Mesendoderm (in vitro differentiated cells): ENCODE results near the gene AFAP1.

ENCODE experiments used
- DNase-seq: peaks from one replicate; pipeline ENCODE4 v3.0.0; 2013
- H2AK5ac ChIP-seq: 2 replicates; pipeline ENCODE4 v1.6.1; 2013; ENCODE audit warnings: low read length, inconsistent platforms
- H2BK120ac ChIP-seq: 2 replicates; pipeline ENCODE4 v1.6.1; 2013; ENCODE audit warnings: low read depth, mild to moderate bottlenecking, low read length, moderate library complexity, mixed read lengths
- H2BK15ac ChIP-seq: replicated peaks from 2 replicates; pipeline ENCODE4 v1.6.1; 2013; ENCODE audit warnings: low read depth, mild to moderate bottlenecking, moderate library complexity
- H2BK5ac ChIP-seq: 2 replicates; pipeline ENCODE4 v1.6.1; 2013; ENCODE audit warnings: low read length, inconsistent platforms
- H3K18ac ChIP-seq: 2 replicates; pipeline ENCODE4 v1.6.1; 2013; ENCODE audit warnings: mild to moderate bottlenecking, low read length, mixed read lengths
- H3K23ac ChIP-seq: one replicate; pipeline ENCODE4 v1.6.1; 2013; ENCODE audit warnings: low read length
- H3K27ac ChIP-seq: 2 replicates; pipeline ENCODE4 v1.5.1; 2013; ENCODE audit warnings: low read depth, mild to moderate bottlenecking, inconsistent platforms, low read length, moderate library complexity
- H3K27me3 ChIP-seq: 2 replicates; pipeline ENCODE4 v1.6.1; 2013; ENCODE audit warnings: low read length, control low read depth, mild to moderate bottlenecking, inconsistent platforms; ENCODE audit not compliant: insufficient read depth, poor library complexity
- H3K36me3 ChIP-seq: 2 replicates; pipeline ENCODE4 v1.6.1; 2013; ENCODE audit warnings: low read length, inconsistent platforms; ENCODE audit not compliant: control insufficient read depth, insufficient read depth
- H3K4ac ChIP-seq: one replicate; pipeline ENCODE4 v1.6.1; 2013; ENCODE audit warnings: low read depth, mild to moderate bottlenecking, low read length, moderate library complexity
- H3K4me1 ChIP-seq: 2 replicates; pipeline ENCODE4 v1.6.1; 2013; ENCODE audit warnings: low read depth, low read length, inconsistent platforms; ENCODE audit not compliant: control insufficient read depth
- H3K4me2 ChIP-seq: 2 replicates; pipeline ENCODE4 v1.6.1; 2013; ENCODE audit warnings: low read length
- H3K4me3 ChIP-seq: 2 replicates; pipeline ENCODE4 v1.5.1; 2013; ENCODE audit warnings: mild to moderate bottlenecking, low read length
- H3K56ac ChIP-seq: one replicate; pipeline ENCODE4 v1.6.1; 2013; ENCODE audit warnings: low read length
- H3K79me1 ChIP-seq: 2 replicates; pipeline ENCODE4 v1.6.1; 2013; ENCODE audit warnings: low read length, inconsistent platforms
- H3K79me2 ChIP-seq: 2 replicates; pipeline ENCODE4 v1.6.1; 2013; ENCODE audit warnings: mild to moderate bottlenecking, low read length; ENCODE audit not compliant: control insufficient read depth, insufficient read depth
- H3K9ac ChIP-seq: 2 replicates; pipeline ENCODE4 v1.6.1; 2013; ENCODE audit warnings: low read length, inconsistent platforms
- H4K5ac ChIP-seq: one replicate; pipeline ENCODE4 v1.6.1; 2013; ENCODE audit warnings: low read length
- H4K8ac ChIP-seq: one replicate; pipeline ENCODE4 v1.6.1; 2013; ENCODE audit warnings: low read depth, mild to moderate bottlenecking, control low read depth, low read length, moderate library complexity
- WGBS: extraction: QIAGEN DNeasy Blood & Tissue Kit; methylation state at CpG from one replicate; pipeline ENCODE4 v1.1.7; 2013; ENCODE audit warnings: low lambda C conversion rate, missing lambda C conversion rate; ENCODE audit not compliant: insufficient coverage; ENCODE audit errors: extremely low coverage; 5-methylcytosine and 5-hydroxymethylcytosine counted together

The AFAP1 gene

GRCh38 chr4:7711307-7711963, 228.2 kb downstream of the AFAP1 start:
- Histone ChIP-seq H2BK120ac (no peak overlapping the region), H3K4ac (no peak overlapping the region), H2BK5ac (no peak overlapping the region), H3K23ac (no peak overlapping the region), H3K4me2 (no peak overlapping the region), H2AK5ac (no peak overlapping the region), H2BK15ac (no peak overlapping the region), H4K5ac (no peak overlapping the region), H3K27ac (no peak overlapping the region), H3K56ac (no peak overlapping the region), H3K36me3 (no peaks in the 10 kb centered on the region), H3K4me3 (no peak overlapping the region), H3K9ac (no peak overlapping the region), H4K8ac (no peak overlapping the region), H3K4me1 (no peaks in the 10 kb centered on the region), H3K27me3 (no peaks in the 10 kb centered on the region), H3K79me1 (no peaks in the 10 kb centered on the region), H3K18ac (no peak overlapping the region), H3K79me2 (no peaks in the 10 kb centered on the region)
- WGBS: no CpG with 5 or more reads among the region's 10 CpGs
- DNase-seq: no peak

GRCh38 chr4:7710576-7711306, 228.9 kb downstream of the AFAP1 start:
- H3K27ac ChIP-seq: no peak overlapping the region
- no peak overlapping the region for H2BK15ac ChIP-seq
- no peak overlapping the region for H3K4me3 ChIP-seq
- no peak overlapping the region for H3K56ac ChIP-seq
- no peak overlapping the region for H2BK120ac ChIP-seq
- H3K79me2 ChIP-seq: no peaks in the 10 kb centered on the region
- no peak overlapping the region for H2BK5ac ChIP-seq
- no peak overlapping the region for H3K23ac ChIP-seq
- no peaks in the 10 kb centered on the region for H3K27me3 ChIP-seq
- H2AK5ac ChIP-seq: no peak overlapping the region
- no peak overlapping the region for H3K4ac ChIP-seq
- no peaks in the 10 kb centered on the region for H3K79me1 ChIP-seq
- H3K4me2 ChIP-seq: no peak overlapping the region
- no peak overlapping the region for H3K18ac ChIP-seq
- no peak overlapping the region for H4K8ac ChIP-seq
- DNase-seq: no peak
- no peaks in the 10 kb centered on the region for H3K4me1 ChIP-seq
- WGBS: no CpG with 5 or more reads among the region's 21 CpGs
- H4K5ac ChIP-seq: no peak overlapping the region
- no peak overlapping the region for H3K9ac ChIP-seq
- H3K36me3 ChIP-seq: no peaks in the 10 kb centered on the region

GRCh38 chr4:7710126-7710525, 229.5 kb downstream of the AFAP1 start:
- H4K5ac ChIP-seq: no peak overlapping the region
- H2BK15ac ChIP-seq: no peak overlapping the region
- H4K8ac ChIP-seq: no peak overlapping the region
- H3K36me3 ChIP-seq: no peaks in the 10 kb centered on the region
- H3K27ac ChIP-seq: no peak overlapping the region
- H2AK5ac ChIP-seq: no peak overlapping the region
- H3K4ac ChIP-seq: no peak overlapping the region
- H3K18ac ChIP-seq: no peak overlapping the region
- no peak for DNase-seq
- no peak overlapping the region for H2BK5ac ChIP-seq
- H3K79me2 ChIP-seq: no peaks in the 10 kb centered on the region
- H3K79me1 ChIP-seq: no peaks in the 10 kb centered on the region
- no peaks in the 10 kb centered on the region for H3K27me3 ChIP-seq
- H3K4me2 ChIP-seq: no peak overlapping the region
- no peak overlapping the region for H3K56ac ChIP-seq
- no CpG with 5 or more reads among the region's 11 CpGs for WGBS
- no peak overlapping the region for H3K9ac ChIP-seq
- H3K23ac ChIP-seq: no peak overlapping the region
- no peak overlapping the region for H3K4me3 ChIP-seq
- H2BK120ac ChIP-seq: no peak overlapping the region
- no peaks in the 10 kb centered on the region for H3K4me1 ChIP-seq

GRCh38 chr4:7709431-7709830, 230.2 kb downstream of the AFAP1 start:
- DNase-seq: no peak
- Histone ChIP-seq H3K4ac (no peak overlapping the region), H3K79me1 (no peaks in the 10 kb centered on the region), H3K18ac (no peak overlapping the region), H2BK15ac (no peak overlapping the region), H3K23ac (no peak overlapping the region), H3K56ac (no peak overlapping the region), H3K9ac (no peak overlapping the region), H3K4me2 (no peak overlapping the region), H3K27ac (no peak overlapping the region), H3K36me3 (no peaks in the 10 kb centered on the region), H4K8ac (no peak overlapping the region), H3K79me2 (no peaks in the 10 kb centered on the region), H3K27me3 (no peaks in the 10 kb centered on the region), H3K4me3 (no peak overlapping the region), H2BK120ac (no peak overlapping the region), H2BK5ac (no peak overlapping the region), H4K5ac (no peak overlapping the region), H2AK5ac (no peak overlapping the region), H3K4me1 (no peaks in the 10 kb centered on the region)
- WGBS: no CpG with 5 or more reads among the region's 6 CpGs

- H3K27ac ChIP-seq: no peak overlapping the region
- no peak overlapping the region for H2BK120ac ChIP-seq
- no peak overlapping the region for H2BK15ac ChIP-seq
- H3K27me3 ChIP-seq: no peaks in the 10 kb centered on the region
- H3K79me1 ChIP-seq: no peaks in the 10 kb centered on the region
- no CpG with 5 or more reads among the region's 15 CpGs for WGBS
- no peak for DNase-seq
- H3K4ac ChIP-seq: no peak overlapping the region
- no peak overlapping the region for H3K56ac ChIP-seq
- no peaks in the 10 kb centered on the region for H3K36me3 ChIP-seq
- no peak overlapping the region for H4K8ac ChIP-seq
- H3K18ac ChIP-seq: no peak overlapping the region
- no peak overlapping the region for H2AK5ac ChIP-seq
- H4K5ac ChIP-seq: no peak overlapping the region
- no peak overlapping the region for H3K4me2 ChIP-seq
- H3K4me1 ChIP-seq: no peaks in the 10 kb centered on the region
- H3K79me2 ChIP-seq: no peaks in the 10 kb centered on the region
- no peak overlapping the region for H3K4me3 ChIP-seq
- H3K9ac ChIP-seq: no peak overlapping the region
- H2BK5ac ChIP-seq: no peak overlapping the region
- no peak overlapping the region for H3K23ac ChIP-seq
Observed at GRCh38 chr4:7708981-7709380, 230.7 kb downstream of the AFAP1 start.
